Stimulated activated naive CD8-positive, alpha-beta T cell treated with anti-CD3 and anti-CD28 coated beads, Interleukin-15, Interleukin-2, amounts not matched to agents 100 ng/mL and 50 ng/mL, for 24 hours (primary cell): Measurements from ENCODE around the gene LRTM1.

Experiments
- H3K27ac Mint-ChIP-seq: one replicate; pipeline ENCODE4 v1.8.0; 2021; ENCODE audit warnings: mild to moderate bottlenecking, mixed read lengths
- H3K27me3 Mint-ChIP-seq: one replicate; pipeline ENCODE4 v1.8.0; 2021; ENCODE audit warnings: mixed read lengths
- H3K36me3 Mint-ChIP-seq: one replicate; pipeline ENCODE4 v1.8.0; 2021; ENCODE audit warnings: low read depth, mixed read lengths
- H3K4me1 Mint-ChIP-seq: one replicate; pipeline ENCODE4 v1.8.0; 2021; ENCODE audit warnings: low read depth, mixed read lengths
- H3K4me3 Mint-ChIP-seq: one replicate; pipeline ENCODE4 v1.8.0; 2021; ENCODE audit warnings: mild to moderate bottlenecking, mixed read lengths
- H3K9me3 Mint-ChIP-seq: one replicate; pipeline ENCODE4 v1.8.0; 2021; ENCODE audit warnings: mixed read lengths

Gene LRTM1

GRCh38 chr3:54954521-54954920, 26.7 kb upstream of the LRTM1 start:
- Mint-ChIP-seq H3K27ac (no peak overlapping the region), H3K9me3 (no peaks in the 10 kb centered on the region), H3K36me3 (no peaks in the 10 kb centered on the region), H3K4me1 (no peaks in the 10 kb centered on the region), H3K4me3 (no peak overlapping the region), H3K27me3 (no peaks in the 10 kb centered on the region)

GRCh38 chr3:54954022-54954421, 26.2 kb upstream of the LRTM1 start:
- no peaks in the 10 kb centered on the region for H3K27me3 Mint-ChIP-seq
- no peaks in the 10 kb centered on the region for H3K4me1 Mint-ChIP-seq
- H3K27ac Mint-ChIP-seq: no peak overlapping the region
- no peak overlapping the region for H3K4me3 Mint-ChIP-seq
- H3K9me3 Mint-ChIP-seq: no peaks in the 10 kb centered on the region
- no peaks in the 10 kb centered on the region for H3K36me3 Mint-ChIP-seq

DNA sequence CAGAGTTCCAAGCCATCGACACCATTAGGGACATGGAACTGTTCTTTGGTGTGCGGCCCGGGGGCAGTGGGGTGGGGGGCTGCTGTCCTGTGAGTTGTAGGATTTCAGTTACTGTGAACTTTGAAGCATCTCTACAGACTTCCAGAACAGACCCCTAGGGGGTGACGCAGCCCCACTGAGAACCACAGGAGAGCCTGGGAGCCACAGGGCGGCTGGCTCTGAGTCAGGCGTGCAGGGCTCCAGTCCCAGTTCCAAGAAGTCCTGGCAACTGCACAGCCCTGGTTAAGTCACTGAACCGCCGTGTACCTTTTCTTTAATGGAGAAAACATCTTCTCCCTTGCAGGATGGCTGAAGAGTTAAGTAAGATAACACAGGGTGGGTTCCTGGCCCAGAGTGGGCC, 23.5 kb upstream of the LRTM1 start:
- Mint-ChIP-seq H3K27me3 (no peaks in the 10 kb centered on the region), H3K9me3 (no peaks in the 10 kb centered on the region), H3K27ac (no peak overlapping the region)

GRCh38 chr3:54950391-54951003, 22.6 kb upstream of the LRTM1 start:
- Mint-ChIP-seq H3K4me3 (no peak overlapping the region), H3K36me3 (no peaks in the 10 kb centered on the region), H3K27me3 (no peaks in the 10 kb centered on the region), H3K4me1 (no peaks in the 10 kb centered on the region), H3K27ac (no peak overlapping the region), H3K9me3 (no peaks in the 10 kb centered on the region)

More for the DNA sequence above, 23.5 kb upstream of the LRTM1 start:
- H3K36me3 Mint-ChIP-seq: no peaks in the 10 kb centered on the region
- no peak overlapping the region for H3K4me3 Mint-ChIP-seq
- H3K4me1 Mint-ChIP-seq: no peaks in the 10 kb centered on the region

DNA sequence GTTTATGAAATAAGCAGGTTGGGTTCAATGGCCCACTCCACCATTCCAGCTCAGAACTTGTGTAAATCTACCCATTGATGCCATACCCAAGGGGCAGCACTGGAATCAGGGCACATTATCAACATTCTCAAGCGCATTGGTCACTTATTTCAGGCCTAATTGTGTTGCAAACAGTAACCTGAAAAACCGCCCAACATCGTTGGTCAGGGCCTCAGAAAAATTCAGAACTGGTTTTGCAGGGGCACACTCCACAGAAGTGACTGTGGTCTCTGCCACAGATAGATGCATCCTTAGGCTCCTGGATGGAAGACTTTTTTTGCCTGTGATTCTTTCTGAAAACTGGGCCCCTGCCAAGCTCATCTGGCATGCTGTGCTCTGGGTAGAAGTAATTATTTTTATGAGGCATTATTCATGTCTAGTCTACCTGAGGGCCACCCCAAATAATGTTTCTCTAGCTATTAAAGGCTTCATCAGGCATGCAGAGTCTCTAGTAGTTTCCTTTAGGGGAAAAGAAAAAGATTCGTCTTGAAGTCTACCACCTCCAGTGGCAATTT, 21.7 kb upstream of the LRTM1 start:
- H3K4me1 Mint-ChIP-seq: no peaks in the 10 kb centered on the region
- H3K36me3 Mint-ChIP-seq: no peaks in the 10 kb centered on the region
- H3K27me3 Mint-ChIP-seq: no peaks in the 10 kb centered on the region
- H3K27ac Mint-ChIP-seq: no peak overlapping the region
- H3K4me3 Mint-ChIP-seq: no peak overlapping the region
- H3K9me3 Mint-ChIP-seq: no peaks in the 10 kb centered on the region

GRCh38 chr3:54941690-54942362, 14.0 kb upstream of the LRTM1 start:
- Mint-ChIP-seq H3K27ac (no peak overlapping the region), H3K4me1 (no peaks in the 10 kb centered on the region), H3K36me3 (no peaks in the 10 kb centered on the region), H3K4me3 (no peak overlapping the region), H3K27me3 (no peaks in the 10 kb centered on the region), H3K9me3 (peaks cover 3% of the 10 kb centered on the region)

DNA sequence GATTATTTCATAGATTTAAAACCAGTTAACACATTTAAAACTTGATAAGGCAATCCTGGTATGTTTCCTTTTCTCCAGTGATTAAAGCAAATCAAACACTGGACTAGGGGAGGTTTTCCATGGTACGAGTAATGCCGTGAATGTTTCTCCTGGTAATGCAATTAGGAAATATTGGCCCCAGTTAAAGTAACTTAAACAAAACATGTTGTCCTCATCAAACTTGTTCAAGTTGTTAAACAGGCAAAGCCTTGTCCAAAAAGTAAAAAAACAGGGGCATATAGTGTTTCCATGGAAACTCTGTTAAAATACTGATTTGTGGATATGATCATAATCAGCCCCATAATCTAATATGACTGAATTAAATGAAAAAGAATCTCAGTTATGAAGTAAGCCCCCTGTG, 13.1 kb upstream of the LRTM1 start:
- H3K4me1 Mint-ChIP-seq: no peaks in the 10 kb centered on the region
- no peak overlapping the region for H3K4me3 Mint-ChIP-seq
- no peaks in the 10 kb centered on the region for H3K36me3 Mint-ChIP-seq
- H3K27me3 Mint-ChIP-seq: no peaks in the 10 kb centered on the region
- H3K27ac Mint-ChIP-seq: no peak overlapping the region
- H3K9me3 Mint-ChIP-seq: peaks cover 3% of the 10 kb centered on the region

- H3K27me3 Mint-ChIP-seq: no peaks in the 10 kb centered on the region
- no peaks in the 10 kb centered on the region for H3K4me1 Mint-ChIP-seq
- no peaks in the 10 kb centered on the region for H3K36me3 Mint-ChIP-seq
- H3K4me3 Mint-ChIP-seq: no peak overlapping the region
- H3K9me3 Mint-ChIP-seq: peaks cover 3% of the 10 kb centered on the region
- H3K27ac Mint-ChIP-seq: no peak overlapping the region
Observed at GRCh38 chr3:54939557-54940300, 11.9 kb upstream of the LRTM1 start.

DNA sequence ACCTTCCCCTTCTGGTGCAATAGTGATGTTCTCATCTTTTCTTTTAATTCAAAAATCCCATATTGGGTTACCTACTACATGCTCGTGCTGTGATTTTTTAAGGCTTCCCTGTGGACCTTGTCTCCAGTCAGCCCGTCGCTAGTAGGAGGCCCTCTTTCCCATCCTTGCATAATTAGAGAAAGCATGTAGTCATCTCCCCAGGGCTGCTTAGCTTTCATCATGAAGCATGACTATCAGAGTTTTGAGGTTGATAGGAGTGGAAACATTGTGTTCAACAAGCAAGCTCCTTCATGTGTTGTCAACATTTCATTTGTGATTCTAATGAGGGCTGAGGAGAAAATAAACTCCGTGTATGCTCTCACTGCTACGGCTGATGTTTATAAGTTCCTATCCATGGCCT, 8.7 kb upstream of the LRTM1 start:
- Mint-ChIP-seq H3K27ac (no peak overlapping the region), H3K4me3 (no peak overlapping the region), H3K36me3 (no peaks in the 10 kb centered on the region), H3K27me3 (no peaks in the 10 kb centered on the region), H3K4me1 (no peaks in the 10 kb centered on the region), H3K9me3 (peaks cover 3% of the 10 kb centered on the region)

DNA sequence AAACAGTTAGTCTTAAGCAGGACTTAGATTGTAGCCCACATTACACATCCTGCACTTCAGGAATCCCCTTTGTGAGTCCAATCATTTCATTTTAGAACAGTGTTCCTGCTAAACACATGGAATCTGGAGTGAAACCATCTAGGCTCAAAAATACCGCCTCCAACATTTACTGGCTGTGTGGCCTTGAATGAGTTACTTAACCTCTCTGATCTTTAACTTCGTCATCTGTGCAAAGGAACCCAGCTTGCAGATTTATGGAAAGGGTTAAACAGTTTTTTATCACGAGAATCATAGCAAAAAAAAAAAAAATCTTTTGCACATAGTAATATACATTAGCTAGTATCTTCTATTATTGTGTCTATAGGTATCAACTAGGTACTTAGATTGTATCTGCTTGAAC, 8.0 kb upstream of the LRTM1 start:
- Mint-ChIP-seq H3K9me3 (peaks cover 3% of the 10 kb centered on the region), H3K36me3 (no peaks in the 10 kb centered on the region), H3K4me1 (no peaks in the 10 kb centered on the region), H3K4me3 (no peak overlapping the region), H3K27me3 (no peaks in the 10 kb centered on the region), H3K27ac (no peak overlapping the region)

- no peaks in the 10 kb centered on the region for H3K27me3 Mint-ChIP-seq
- H3K36me3 Mint-ChIP-seq: no peaks in the 10 kb centered on the region
- no peak overlapping the region for H3K27ac Mint-ChIP-seq
- H3K4me1 Mint-ChIP-seq: no peaks in the 10 kb centered on the region
- H3K4me3 Mint-ChIP-seq: no peak overlapping the region
- peaks cover 3% of the 10 kb centered on the region for H3K9me3 Mint-ChIP-seq
Observed at GRCh38 chr3:54932606-54933005, 4.7 kb upstream of the LRTM1 start.

- H3K4me3 Mint-ChIP-seq: no peak overlapping the region
- H3K27ac Mint-ChIP-seq: no peak overlapping the region
- H3K4me1 Mint-ChIP-seq: no peaks in the 10 kb centered on the region
- H3K36me3 Mint-ChIP-seq: no peaks in the 10 kb centered on the region
- no peaks in the 10 kb centered on the region for H3K9me3 Mint-ChIP-seq
- no peaks in the 10 kb centered on the region for H3K27me3 Mint-ChIP-seq
Observed at GRCh38 chr3:54931182-54931581, 3.3 kb upstream of the LRTM1 start.

GRCh38 chr3:54918516-54918915, 9.3 kb downstream of the LRTM1 start:
- H3K4me3 Mint-ChIP-seq: no peak overlapping the region
- peaks cover 11% of the 10 kb centered on the region for H3K9me3 Mint-ChIP-seq
- H3K27ac Mint-ChIP-seq: no peak overlapping the region
- no peaks in the 10 kb centered on the region for H3K27me3 Mint-ChIP-seq
- no peaks in the 10 kb centered on the region for H3K4me1 Mint-ChIP-seq
- no peaks in the 10 kb centered on the region for H3K36me3 Mint-ChIP-seq

DNA sequence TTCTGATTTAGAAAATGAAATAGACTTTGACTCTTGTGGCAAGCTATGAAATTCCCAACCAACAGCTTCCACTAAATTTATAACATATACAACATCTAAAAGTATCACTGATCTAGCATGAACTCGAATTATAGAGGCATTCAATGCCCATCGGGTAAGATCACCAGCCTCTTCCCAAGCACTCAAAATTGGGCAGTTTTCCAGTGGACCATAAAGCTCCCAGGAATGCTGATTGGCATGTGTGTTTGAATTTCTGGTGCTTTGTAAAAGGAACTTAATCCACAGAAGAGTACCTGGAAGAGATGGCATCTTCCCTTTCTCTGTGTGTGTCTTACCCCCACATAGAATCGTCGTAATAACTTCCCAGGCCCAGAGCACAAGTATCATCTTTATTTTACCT, 10.0 kb downstream of the LRTM1 start:
- Mint-ChIP-seq H3K36me3 (no peaks in the 10 kb centered on the region), H3K9me3 (peaks cover 5% of the 10 kb centered on the region), H3K4me3 (no peak overlapping the region), H3K27ac (no peak overlapping the region), H3K4me1 (no peaks in the 10 kb centered on the region), H3K27me3 (no peaks in the 10 kb centered on the region)

GRCh38 chr3:54917174-54917573, 10.7 kb downstream of the LRTM1 start:
- Mint-ChIP-seq H3K4me3 (no peak overlapping the region), H3K27ac (no peak overlapping the region), H3K27me3 (no peaks in the 10 kb centered on the region), H3K36me3 (no peaks in the 10 kb centered on the region), H3K4me1 (no peaks in the 10 kb centered on the region), H3K9me3 (peaks cover 5% of the 10 kb centered on the region)
